ENCODE data around the gene GRM7. TPM values are rescaled to one million over a fixed set of nuclear protein-coding genes. Genes with fewer than 3 reads are reported as not detected.

The GRM7 gene
- total RNA-seq, 1 experiment from 2014 or later = 0.28 TPM

GRCh38 chr3:7518026-7518425 is 657.1 kb downstream of the GRM7 start:
- no peak overlapping the region for H3K27ac ChIP-seq (ENCODE audit: insufficient read length, low read depth, low read length)
- Mint-ChIP-seq H3K4me1 (no peaks in the 10 kb centered on the region), H3K36me3 (ENCODE audit: insufficient read depth in 1 of 3, low read depth in 3 of 3) (no peaks in the 10 kb centered on the region), H3K27ac (no peak overlapping the region), H3K9me3 (no peaks in the 10 kb centered on the region; a peak in 1 of 5 replicates), H3K27me3 (ENCODE audit: low read depth) (no peaks in the 10 kb centered on the region), H3K4me3 (no peak overlapping the region)
- H3K79me1 ChIP-seq (ENCODE audit: insufficient read depth, low read depth, low read length, poor library complexity, severe bottlenecking) = no peaks in the 10 kb centered on the region
- H3K9me3 ChIP-seq (ENCODE audit: control insufficient read depth, low read depth, low read length) = no peaks in the 10 kb centered on the region
- no CpG with 5 or more reads among the region's 3 CpGs for WGBS (ENCODE audit: extremely low coverage, insufficient read length, low lambda C conversion rate)
- H2BK15ac ChIP-seq (ENCODE audit: low read depth, low read length) = no peak overlapping the region
- no peak overlapping the region for H4K8ac ChIP-seq (replicated peaks; ENCODE audit: insufficient read length, low read depth, low read length)
- no peak for TF ChIP-seq CTCF (conservative IDR thresholded peaks at IDR 0.05)
- no peaks in the 10 kb centered on the region for H4K20me1 ChIP-seq (ENCODE audit: control insufficient read depth, insufficient read depth, insufficient read length)
- no peak overlapping the region for H3K18ac ChIP-seq (ENCODE audit: insufficient read length, low read depth, low read length)
- no peak overlapping the region for H3K23ac ChIP-seq (ENCODE audit: insufficient read length, low read depth, low read length)
- H3K27me3 ChIP-seq (ENCODE audit: insufficient read depth, low read length) = no peaks in the 10 kb centered on the region
- H3K4me1 ChIP-seq (ENCODE audit: insufficient read depth, low read length) = no peaks in the 10 kb centered on the region
- no peak overlapping the region for H3K4me2 ChIP-seq (ENCODE audit: insufficient read depth, insufficient read length, low read length)
- H4K5ac ChIP-seq (ENCODE audit: insufficient read length, low read depth, low read length) = no peak overlapping the region
- H2BK120ac ChIP-seq (ENCODE audit: low read depth, low read length, poor library complexity, severe bottlenecking) = no peak overlapping the region
- H3K9ac ChIP-seq (ENCODE audit: extremely low read depth, insufficient read length, low read length) = no peak overlapping the region
- no peak overlapping the region for H3T11ph ChIP-seq (ENCODE audit: low read length)
- H4K91ac ChIP-seq (ENCODE audit: insufficient read length, low read depth, low read length) = no peak overlapping the region
- H2BK20ac ChIP-seq (ENCODE audit: low read depth, low read length, poor library complexity, severe bottlenecking) = no peak overlapping the region
- H3K14ac ChIP-seq (ENCODE audit: insufficient read depth, low read length) = no peak overlapping the region
- H3K4ac ChIP-seq (ENCODE audit: low read depth, low read length) = no peak overlapping the region
- H3K56ac ChIP-seq (ENCODE audit: insufficient read length, low read depth, low read length) = no peak overlapping the region
- H2AK5ac ChIP-seq (ENCODE audit: insufficient read length, low read length) = no peak overlapping the region
- no peak overlapping the region for H2BK12ac ChIP-seq (ENCODE audit: insufficient read length, low read depth, low read length)
- DNase-seq = no peak
- no peaks in the 10 kb centered on the region for H3K23me2 ChIP-seq (ENCODE audit: insufficient read length, low read depth, low read length, poor library complexity, severe bottlenecking)
- no peaks in the 10 kb centered on the region for H3K79me2 ChIP-seq (ENCODE audit: insufficient read depth, low read length)
- no peak overlapping the region for H2BK5ac ChIP-seq (ENCODE audit: insufficient read length, low read length)
- no peak overlapping the region for H2AFZ ChIP-seq (ENCODE audit: low read length)
